B cell (primary cell): ENCODE results near the gene TAL1. TPM values are rescaled to one million over a fixed set of nuclear protein-coding genes. Genes with fewer than 3 reads are reported as not detected.

Experiments used
- ATAC-seq: fragments of 200-7000 bp; cut with Tn5 transposase; one replicate; pipeline ENCODE4 v1.10.0; 2021; ENCODE audit warnings: low read depth, mild to moderate bottlenecking, moderate number of reproducible peaks, moderate library complexity
- CTCF ChIA-PET: fragments of 350-600 bp; sonication (Branson Sonifier 250); formaldehyde crosslinking; loops from one replicate; lab custom pipeline; 2021; ENCODE audit warnings: antibody characterized with exemption, inconsistent platforms; lab: Charles Lee
- POLR2A ChIA-PET: fragments of 350-600 bp; sonication (Branson Sonifier 250); formaldehyde crosslinking; loops from one replicate; lab custom pipeline; 2021; ENCODE audit warnings: antibody characterized with exemption; lab: Charles Lee
- DNase-seq: peaks from one replicate; pipeline ENCODE4 v3.0.0; 2013
- H2AFZ ChIP-seq: 2 replicates; pipeline ENCODE4 v1.6.1; 2012; ENCODE audit warnings: mild to moderate bottlenecking, low read depth, low read length; ENCODE audit not compliant: insufficient read depth, poor library complexity, severe bottlenecking
- H3K27ac ChIP-seq, 2 donors: 1 replicate in 1 of 2; 2 replicates in 1 of 2; pipeline ENCODE4 v1.5.1; 2012 to 2013; ENCODE audit warnings: low read length in 2 of 2, mild to moderate bottlenecking in 2 of 2, moderate library complexity in 1 of 2
- H3K27me3 ChIP-seq, 4 experiments: fragments of 200-600 bp in 1 of 4; sonication (generic) in 1 of 4; replicated peaks in 1 of 4; 1 replicate in 2 of 4; 2 replicates in 2 of 4; pipeline versions ENCODE4 v1.6.1 to v1.7.0; 2013 to 2016; ENCODE audit warnings: low read length in 3 of 4, mild to moderate bottlenecking in 2 of 4, mixed read lengths in 1 of 4, moderate library complexity in 1 of 4; ENCODE audit not compliant: insufficient read depth in 4 of 4, control insufficient read depth in 3 of 4; ENCODE audit errors: control extremely low read depth in 1 of 4
- H3K36me3 ChIP-seq, 2 experiments: replicated peaks in 1 of 2; 1 replicate in 1 of 2; 2 replicates in 1 of 2; pipeline versions ENCODE4 v1.6.1 to v1.7.1; 2013; ENCODE audit warnings: low read length in 1 of 2; ENCODE audit not compliant: insufficient read depth in 2 of 2, control insufficient read depth in 1 of 2; ENCODE audit errors: control extremely low read depth in 1 of 2, extremely low read depth in 1 of 2
- H3K4me1 ChIP-seq, 2 donors: fragments of 200-600 bp in 1 of 2; sonication (generic) in 1 of 2; 1 replicate in 1 of 2; 2 replicates in 1 of 2; pipeline versions ENCODE4 v1.5.1 to v1.6.1; 2013 to 2017; ENCODE audit warnings: low read length in 2 of 2; ENCODE audit not compliant: control insufficient read depth in 2 of 2, insufficient read depth in 2 of 2
- H3K4me2 ChIP-seq: replicated peaks from 2 replicates; pipeline ENCODE3; 2012; ENCODE audit warnings: mild to moderate bottlenecking, low read depth, low read length; ENCODE audit not compliant: poor library complexity, severe bottlenecking
- H3K4me3 ChIP-seq, 5 experiments: fragments of 200-600 bp in 1 of 5; sonication (generic) in 1 of 5; 1 replicate in 3 of 5; 2 replicates in 2 of 5; pipeline versions ENCODE4 v1.5.1 to v1.7.0; 2011 to 2016; ENCODE audit warnings: low read length in 4 of 5, mild to moderate bottlenecking in 4 of 5, low read depth in 2 of 5, control low read depth in 1 of 5, moderate library complexity in 1 of 5; ENCODE audit not compliant: insufficient read depth in 1 of 5; ENCODE audit errors: control extremely low read depth in 1 of 5, extremely low read depth in 1 of 5
- H3K79me2 ChIP-seq: fragments of 200-600 bp; sonication (generic); one replicate; pipeline ENCODE4 v1.6.0; 2016; ENCODE audit warnings: low read length; ENCODE audit not compliant: control insufficient read depth, insufficient read depth
- H3K9ac ChIP-seq: fragments of 200-600 bp; sonication (generic); 2 replicates; pipeline ENCODE4 v1.6.1; 2017; ENCODE audit warnings: mild to moderate bottlenecking, low read length, moderate library complexity
- H3K9me3 ChIP-seq, 3 donors: one replicate each; pipeline versions ENCODE4 v1.6.1 to v1.7.1; 2013; ENCODE audit warnings: low read length in 2 of 3; ENCODE audit not compliant: control insufficient read depth in 2 of 3, insufficient read depth in 1 of 3; ENCODE audit errors: control extremely low read depth in 1 of 3
- H4K20me1 ChIP-seq: 2 replicates; pipeline ENCODE4 v1.6.0; 2012; ENCODE audit warnings: mild to moderate bottlenecking, low read length; ENCODE audit not compliant: insufficient read depth, control insufficient read depth, poor library complexity, severe bottlenecking
- H3K27ac Mint-ChIP-seq: one replicate; pipeline ENCODE4 v1.8.0; 2021; ENCODE audit warnings: mixed read lengths
- H3K27me3 Mint-ChIP-seq: one replicate; pipeline ENCODE4 v1.8.0; 2021; ENCODE audit warnings: mixed read lengths
- H3K4me1 Mint-ChIP-seq: one replicate; pipeline ENCODE4 v1.8.0; 2021; ENCODE audit warnings: mixed read lengths
- H3K4me3 Mint-ChIP-seq: one replicate; pipeline ENCODE4 v1.8.0; 2021; ENCODE audit warnings: mixed read lengths
- H3K9me3 Mint-ChIP-seq: one replicate; pipeline ENCODE4 v1.8.0; 2022; ENCODE audit warnings: mixed read lengths; ENCODE audit not compliant: insufficient read depth
- EZH2 ChIP-seq: IDR thresholded peaks from 2 replicates; pipeline ENCODE4 v1.6.1; 2012; ENCODE audit warnings: borderline replicate concordance, low read depth, mild to moderate bottlenecking, moderate library complexity, low read length; ENCODE audit not compliant: insufficient read depth, poor library complexity, severe bottlenecking
- WGBS: methylation state at CpG from one replicate; pipeline ENCODE4 v1.1.5; 2013; ENCODE audit warnings: missing lambda C conversion rate; ENCODE audit not compliant: insufficient coverage; 5-methylcytosine and 5-hydroxymethylcytosine counted together
- intact Hi-C: fragments of 100-400 bp; cut with micrococcal nuclease; formaldehyde crosslinking; loops from one replicate; pipeline ENCODE4 v1.10.0; 2022
- polyA plus RNA-seq: library from polyadenylated mRNA; depleted of rRNA; stranded (reverse); fragments of >200 nt; gene quantifications from 2 replicates; pipeline ENCODE4 v1.2.3, GENCODE V29; 2012
- total RNA-seq, 2 donors: library from RNA; stranded (reverse); fragments of 120-200 nt in 1 of 2; gene quantifications; 1 replicate in 1 of 2; 2 replicates in 1 of 2; pipeline versions ENCODE4 v1.2.3 to v1.2.4, GENCODE V29; 2013 to 2022
- TF ChIP-seq, protein P1 (sequence below): fragments of 200-600 bp; IDR thresholded peaks from one replicate; pipeline ENCODE4 v1.8.0; 2022; ENCODE audit warnings: antibody characterized with exemption, mild to moderate bottlenecking

Gene TAL1
- total and polyA plus RNA-seq, 2 donors (not counting 1 experiment from before 2014, with no cell fraction given) = not detected

DNA sequence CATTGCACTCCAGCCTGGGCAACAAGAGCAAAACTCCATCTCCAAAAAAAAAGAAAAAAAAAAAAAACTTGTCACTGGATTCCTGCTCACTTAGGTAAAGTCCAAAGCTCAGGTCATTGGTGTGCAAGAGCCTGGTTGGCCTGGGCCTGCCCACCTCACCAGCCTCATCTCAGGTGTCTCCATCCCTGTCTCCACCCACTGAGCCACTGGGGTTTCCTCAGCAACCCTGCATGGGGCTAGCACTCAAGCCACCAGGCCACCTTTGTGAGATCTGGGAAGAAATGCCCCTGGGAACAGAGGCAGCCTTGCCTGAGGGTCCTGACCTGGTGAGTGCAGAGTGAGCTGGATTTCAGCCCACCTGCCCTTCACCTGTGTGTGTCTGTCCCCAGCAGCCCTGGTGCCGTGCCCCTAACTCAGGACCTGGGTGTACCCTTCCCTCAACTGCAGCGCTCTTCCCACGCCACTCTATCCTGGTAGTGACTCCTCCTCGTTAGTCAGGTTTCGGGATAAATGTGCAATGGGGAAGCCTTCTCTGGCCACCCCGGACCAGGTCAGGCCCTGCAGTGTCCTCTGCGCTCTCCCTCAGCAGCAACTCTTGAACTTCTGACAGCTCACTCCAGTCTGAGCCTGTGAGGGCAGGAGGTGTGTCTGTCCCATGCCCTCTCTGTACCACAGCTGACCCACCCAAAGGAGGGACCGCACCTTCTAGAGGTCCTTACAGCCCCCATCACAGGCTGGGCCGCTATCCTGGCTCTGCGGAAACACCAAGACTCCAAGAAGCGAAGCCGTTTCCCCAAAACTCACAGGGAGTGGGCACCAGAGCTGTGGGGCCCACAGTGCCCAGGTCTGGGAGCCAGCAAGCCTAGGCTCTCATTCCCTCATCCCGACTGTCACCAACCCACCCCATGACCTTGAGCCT, 45.5 kb downstream of the TAL1 start:
- H3K4me1 Mint-ChIP-seq = no peaks in the 10 kb centered on the region
- Histone ChIP-seq H3K4me1 (no peaks in the 10 kb centered on the region), H3K27me3 (peaks cover 0 to 2% (median 0%) of the 10 kb centered on the region in 4 experiments), H2AFZ (no peak overlapping the region), H3K27ac (no peak overlapping the region), H4K20me1 (no peaks in the 10 kb centered on the region), H3K9me3 (peaks cover 0 to 7% (median 0%) of the 10 kb centered on the region in 3 donors), H3K79me2 (no peaks in the 10 kb centered on the region), H3K4me2 (no peak overlapping the region), H3K4me3 (no peak overlapping the region), H3K36me3 (no peaks in the 10 kb centered on the region), H3K9ac (no peak overlapping the region)
- ATAC-seq (no peak), DNase-seq (no peak)
- H3K9me3 Mint-ChIP-seq = no peaks in the 10 kb centered on the region
- H3K27me3 Mint-ChIP-seq = peaks cover 14% of the 10 kb centered on the region
- H3K27ac Mint-ChIP-seq = no peak overlapping the region
- H3K4me3 Mint-ChIP-seq = no peak overlapping the region
- WGBS = 93% methylated on average over 13 of the region's 13 CpGs
- ChIA-PET POLR2A (no interaction called here), CTCF (interaction anchor here (1.4 kb wide), 1 partner anchor 8 kb away, joined by 3 read pairs; no protein-coding TSS in a partner anchor)
- intact Hi-C loops = no loop called here
- TF ChIP-seq, protein P1, sequence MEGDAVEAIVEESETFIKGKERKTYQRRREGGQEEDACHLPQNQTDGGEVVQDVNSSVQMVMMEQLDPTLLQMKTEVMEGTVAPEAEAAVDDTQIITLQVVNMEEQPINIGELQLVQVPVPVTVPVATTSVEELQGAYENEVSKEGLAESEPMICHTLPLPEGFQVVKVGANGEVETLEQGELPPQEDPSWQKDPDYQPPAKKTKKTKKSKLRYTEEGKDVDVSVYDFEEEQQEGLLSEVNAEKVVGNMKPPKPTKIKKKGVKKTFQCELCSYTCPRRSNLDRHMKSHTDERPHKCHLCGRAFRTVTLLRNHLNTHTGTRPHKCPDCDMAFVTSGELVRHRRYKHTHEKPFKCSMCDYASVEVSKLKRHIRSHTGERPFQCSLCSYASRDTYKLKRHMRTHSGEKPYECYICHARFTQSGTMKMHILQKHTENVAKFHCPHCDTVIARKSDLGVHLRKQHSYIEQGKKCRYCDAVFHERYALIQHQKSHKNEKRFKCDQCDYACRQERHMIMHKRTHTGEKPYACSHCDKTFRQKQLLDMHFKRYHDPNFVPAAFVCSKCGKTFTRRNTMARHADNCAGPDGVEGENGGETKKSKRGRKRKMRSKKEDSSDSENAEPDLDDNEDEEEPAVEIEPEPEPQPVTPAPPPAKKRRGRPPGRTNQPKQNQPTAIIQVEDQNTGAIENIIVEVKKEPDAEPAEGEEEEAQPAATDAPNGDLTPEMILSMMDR = no peak
- no peak for TF ChIP-seq EZH2
